HUES6 (cell line): ENCODE results near the gene NTRK2.

Experiments
- H3K27ac ChIP-seq: 2 replicates; pipeline ENCODE4 v1.7.0; 2013; ENCODE audit warnings: low read depth, mild to moderate bottlenecking, low read length, inconsistent platforms
- H3K27me3 ChIP-seq: 2 replicates; pipeline ENCODE4 v1.6.1; 2013; ENCODE audit warnings: low read length; ENCODE audit not compliant: control insufficient read depth, insufficient read depth
- H3K36me3 ChIP-seq: 2 replicates; pipeline ENCODE4 v1.6.1; 2013; ENCODE audit warnings: low read length; ENCODE audit not compliant: control insufficient read depth, insufficient read depth
- H3K4me1 ChIP-seq: 2 replicates; pipeline ENCODE4 v1.6.1; 2013; ENCODE audit warnings: low read length; ENCODE audit not compliant: control insufficient read depth, insufficient read depth
- H3K4me3 ChIP-seq: 2 replicates; pipeline ENCODE4 v1.5.1; 2013; ENCODE audit warnings: low read depth, low read length
- H3K9ac ChIP-seq: one replicate; pipeline ENCODE4 v1.6.1; 2013; ENCODE audit warnings: mild to moderate bottlenecking, low read length
- H3K9me3 ChIP-seq: 2 replicates; pipeline ENCODE4 v1.6.1; 2013; ENCODE audit warnings: low read depth, low read length; ENCODE audit not compliant: control insufficient read depth, insufficient read depth

The NTRK2 gene

DNA sequence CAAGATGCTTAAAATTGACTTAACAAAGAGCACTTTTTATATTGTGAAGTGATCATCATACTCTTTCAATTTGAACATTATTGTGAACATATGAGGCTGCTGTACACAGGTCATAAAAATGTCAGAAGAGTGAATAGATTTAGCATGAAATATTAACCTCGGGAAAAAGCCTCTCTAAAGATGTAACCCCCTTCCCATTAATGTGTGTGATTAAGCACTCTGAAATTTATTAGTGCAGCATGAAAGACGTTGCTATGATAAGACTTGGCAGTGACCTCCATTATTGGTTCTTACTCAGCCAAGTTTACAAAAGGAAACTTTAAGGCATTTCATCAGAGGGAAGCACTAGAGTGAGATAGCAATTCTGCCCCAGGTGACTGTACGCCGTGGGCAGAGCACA lies 326.5 kb downstream of the NTRK2 start:
- Histone ChIP-seq H3K4me1 (no peaks in the 10 kb centered on the region; the same call in 1 of the 2 replicates), H3K9ac (no peak overlapping the region), H3K36me3 (no peaks in the 10 kb centered on the region), H3K9me3 (peaks cover 6% of the 10 kb centered on the region), H3K27ac (no peak overlapping the region), H3K27me3 (0 out of 2 replicates have a peak, but pooled peaks cover 2% of the 10 kb centered on the region), H3K4me3 (no peak overlapping the region)

DNA sequence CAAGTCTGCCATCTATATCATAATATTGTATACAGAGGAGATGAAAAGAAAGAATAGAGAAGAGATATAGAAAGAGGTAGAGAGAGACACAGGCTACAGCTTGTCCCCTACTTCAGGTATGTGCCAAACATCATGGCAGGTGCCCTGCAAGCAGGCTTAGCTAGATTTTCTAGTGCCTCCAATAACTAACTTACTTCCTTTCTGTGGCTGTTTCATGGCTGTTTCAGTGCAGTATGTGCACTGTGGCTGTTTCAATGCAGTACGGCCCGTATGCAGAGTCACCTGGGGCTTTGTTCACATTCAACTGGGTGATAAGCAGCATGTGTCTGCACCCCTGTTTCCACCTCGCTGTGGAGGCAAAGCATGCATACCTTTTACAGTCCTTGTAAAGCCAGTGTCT lies 327.2 kb downstream of the NTRK2 start:
- H3K9ac ChIP-seq, result no peak overlapping the region
- peaks cover 10% of the 10 kb centered on the region for H3K9me3 ChIP-seq
- H3K36me3 ChIP-seq, result no peaks in the 10 kb centered on the region
- H3K4me3 ChIP-seq, result no peak overlapping the region
- H3K27me3 ChIP-seq, result 0 out of 2 replicates have a peak, but pooled peaks cover 2% of the 10 kb centered on the region
- H3K4me1 ChIP-seq, result no peaks in the 10 kb centered on the region; the same call in 1 of the 2 replicates
- no peak overlapping the region for H3K27ac ChIP-seq

DNA sequence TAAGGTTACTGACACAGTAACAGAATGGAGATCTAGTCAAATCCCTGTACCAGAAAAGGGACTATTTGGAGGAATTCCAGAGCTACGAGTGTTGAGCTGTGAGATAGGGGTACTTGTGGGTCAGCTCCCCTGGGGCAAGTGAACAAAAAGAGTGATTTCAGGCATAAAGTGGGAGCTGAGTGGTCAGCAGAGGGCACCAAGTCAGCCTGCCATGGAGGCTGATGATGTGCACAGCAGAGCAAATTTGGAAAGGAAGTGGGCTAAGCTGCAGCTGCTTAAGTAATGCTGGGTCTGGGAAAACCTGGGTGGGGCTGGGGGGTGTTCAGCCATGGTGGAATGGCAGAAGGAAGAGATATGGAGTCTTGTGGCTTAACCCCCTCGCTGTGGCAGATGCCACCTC lies 327.9 kb downstream of the NTRK2 start:
- Histone ChIP-seq H3K27ac (no peak overlapping the region), H3K4me1 (no peaks in the 10 kb centered on the region; the same call in 1 of the 2 replicates), H3K9ac (no peak overlapping the region), H3K4me3 (no peak overlapping the region), H3K27me3 (0 out of 2 replicates have a peak, but pooled peaks cover 2% of the 10 kb centered on the region), H3K9me3 (peaks cover 10% of the 10 kb centered on the region), H3K36me3 (no peaks in the 10 kb centered on the region)

DNA sequence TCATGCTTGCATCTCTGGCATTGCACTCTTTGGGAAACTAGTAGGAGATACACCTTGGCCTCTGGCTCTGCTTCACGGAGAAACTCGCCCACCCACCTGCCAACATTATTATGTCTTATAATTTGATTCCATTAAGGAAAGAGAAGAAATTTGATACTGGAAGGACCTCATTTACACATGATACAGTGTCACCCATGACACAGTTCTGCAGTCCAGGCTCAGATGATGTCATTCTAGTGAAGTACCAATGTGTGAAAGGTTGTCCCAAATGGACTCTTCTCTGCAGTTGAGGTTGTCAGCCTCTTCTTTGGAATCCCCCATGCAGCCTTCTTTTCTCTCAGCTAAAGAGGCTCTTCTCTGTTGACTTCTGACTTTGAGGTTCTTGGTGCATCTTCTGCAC lies 329.1 kb downstream of the NTRK2 start:
- Histone ChIP-seq H3K27me3 (peaks cover 2% of the 10 kb centered on the region; the same call in 1 of the 2 replicates), H3K4me1 (no peaks in the 10 kb centered on the region; the same call in 1 of the 2 replicates)

DNA sequence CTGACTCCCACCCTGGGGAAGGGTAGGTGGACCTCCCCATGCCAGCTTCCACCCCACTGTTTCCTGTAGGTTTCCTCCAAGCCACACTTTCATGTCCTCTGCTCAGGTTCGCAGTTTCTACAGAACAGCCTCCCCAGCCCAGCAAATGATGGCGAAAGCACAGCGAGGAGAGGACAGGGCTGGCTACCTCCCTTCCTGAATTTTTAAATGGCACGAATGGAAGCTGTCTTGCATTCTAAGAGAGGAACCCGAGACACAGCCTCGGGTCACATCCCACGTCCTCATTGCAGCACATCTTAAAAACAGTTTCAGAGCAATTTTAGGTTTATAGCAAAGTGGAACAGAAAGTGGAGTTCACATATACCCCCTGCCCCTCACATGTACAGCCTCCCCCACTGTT lies 330.3 kb downstream of the NTRK2 start:
- Histone ChIP-seq H3K27ac (no peak overlapping the region), H3K4me3 (no peak overlapping the region), H3K9ac (no peak overlapping the region), H3K9me3 (peaks cover 10% of the 10 kb centered on the region), H3K27me3 (peaks cover 2% of the 10 kb centered on the region; the same call in 1 of the 2 replicates), H3K36me3 (no peaks in the 10 kb centered on the region), H3K4me1 (no peaks in the 10 kb centered on the region; the same call in 1 of the 2 replicates)

More for the DNA sequence above, 329.1 kb downstream of the NTRK2 start:
- Histone ChIP-seq H3K9me3 (peaks cover 10% of the 10 kb centered on the region), H3K9ac (no peak overlapping the region), H3K27ac (no peak overlapping the region), H3K4me3 (no peak overlapping the region), H3K36me3 (no peaks in the 10 kb centered on the region)

DNA sequence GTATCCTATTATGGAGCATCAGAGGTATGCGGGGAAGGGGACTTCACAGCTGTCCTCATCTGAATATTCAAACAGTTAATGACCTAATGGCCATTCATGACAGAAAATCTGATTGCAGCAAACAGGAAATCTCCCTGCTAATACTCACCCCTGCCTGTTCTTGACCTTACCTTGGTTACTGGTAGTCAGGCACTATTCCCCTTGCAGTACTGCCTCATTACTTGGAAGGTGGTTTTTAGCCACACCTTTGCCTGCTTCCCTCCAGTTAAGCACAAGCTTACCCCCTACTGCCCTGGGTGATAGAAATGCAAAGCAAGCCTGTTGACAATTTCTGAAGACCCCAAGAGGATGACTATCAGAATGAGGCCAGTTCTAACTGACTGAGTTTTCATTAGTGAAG lies 332.4 kb downstream of the NTRK2 start:
- Histone ChIP-seq H3K27me3 (peaks cover under 1% of the 10 kb centered on the region; the same call in 1 of the 2 replicates), H3K4me1 (peaks cover 4% of the 10 kb centered on the region; the same call in 1 of the 2 replicates), H3K9ac (no peak overlapping the region), H3K36me3 (no peaks in the 10 kb centered on the region), H3K27ac (no peak overlapping the region), H3K9me3 (peaks cover 10% of the 10 kb centered on the region), H3K4me3 (no peak overlapping the region)

DNA sequence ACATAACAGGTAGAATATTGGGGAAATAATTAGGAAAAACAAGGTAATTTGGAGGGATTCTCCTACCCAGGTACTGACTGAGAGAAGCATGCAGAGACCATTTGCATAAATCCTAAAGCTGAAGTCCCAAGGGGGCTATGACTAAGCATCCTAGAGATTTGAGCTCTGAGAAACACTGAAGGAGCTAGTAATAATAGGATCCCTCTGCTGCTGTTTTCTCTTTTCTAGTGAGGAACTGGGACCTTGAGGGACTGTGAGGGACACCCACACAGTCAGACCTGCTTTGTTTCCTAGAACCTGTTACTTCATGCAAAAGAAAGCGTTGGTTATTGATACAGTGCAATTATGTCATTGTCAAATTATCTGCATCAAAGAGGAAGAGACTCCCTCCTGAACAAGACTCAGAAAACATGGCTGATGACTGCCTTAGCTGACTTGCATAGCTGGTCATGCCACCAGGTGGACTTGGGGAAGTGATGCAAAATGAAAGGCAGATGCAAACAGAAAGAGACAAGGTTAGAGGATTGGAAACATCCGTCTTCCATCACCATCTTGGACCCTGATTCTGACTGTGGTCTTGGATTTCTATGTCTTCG lies 335.4 kb downstream of the NTRK2 start:
- H3K9me3 ChIP-seq, result peaks cover 10% of the 10 kb centered on the region
- no peak overlapping the region for H3K9ac ChIP-seq
- H3K27me3 ChIP-seq, result no peaks in the 10 kb centered on the region; the same call in 1 of the 2 replicates
- peaks cover 4% of the 10 kb centered on the region; the same call in 1 of the 2 replicates for H3K4me1 ChIP-seq
- H3K27ac ChIP-seq, result no peak overlapping the region
- H3K36me3 ChIP-seq, result no peaks in the 10 kb centered on the region
- H3K4me3 ChIP-seq, result no peak overlapping the region

DNA sequence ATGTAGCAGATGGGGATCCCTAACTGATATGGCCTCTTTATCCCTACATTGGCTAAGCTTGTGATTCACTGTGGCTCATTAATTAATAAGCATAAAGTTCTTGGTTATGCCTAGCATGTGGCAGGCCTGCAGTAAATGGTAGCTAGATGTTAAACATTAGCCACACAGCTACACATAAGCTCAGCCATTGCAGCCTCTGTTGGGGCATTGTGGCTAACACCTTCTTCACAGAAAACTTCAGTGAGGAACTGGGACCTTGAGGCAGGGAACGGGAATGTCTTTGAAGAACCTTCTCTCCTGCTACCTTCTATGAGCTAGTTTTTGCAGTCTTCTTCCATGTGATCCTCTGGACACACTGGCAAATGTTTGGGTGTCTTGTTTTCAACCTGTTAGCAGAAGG lies 338.2 kb downstream of the NTRK2 start:
- Histone ChIP-seq H3K9me3 (no peaks in the 10 kb centered on the region; the same call in 1 of the 2 replicates), H3K27ac (no peak overlapping the region), H3K4me3 (no peak overlapping the region), H3K9ac (no peak overlapping the region), H3K36me3 (no peaks in the 10 kb centered on the region), H3K4me1 (peaks cover 4% of the 10 kb centered on the region; the same call in 1 of the 2 replicates), H3K27me3 (no peaks in the 10 kb centered on the region; the same call in 1 of the 2 replicates)

DNA sequence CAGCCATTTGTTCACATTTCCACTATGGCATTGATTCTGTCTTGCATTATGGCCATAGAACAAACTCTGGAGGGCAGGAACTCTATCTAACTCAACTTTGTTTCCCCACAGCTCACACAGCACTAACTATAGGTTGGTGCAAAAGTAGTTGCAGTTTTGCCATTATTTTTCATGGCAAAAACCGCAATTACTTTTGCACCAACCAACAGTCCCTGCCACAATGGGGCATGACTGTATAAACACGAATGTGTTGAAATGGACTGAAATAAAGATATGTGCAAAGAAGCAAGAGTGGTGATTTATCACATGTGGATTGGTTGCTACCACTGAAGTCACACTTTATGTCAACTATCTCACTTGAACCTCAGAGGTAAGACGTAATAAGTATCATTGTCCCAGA lies 338.7 kb downstream of the NTRK2 start:
- peaks cover 4% of the 10 kb centered on the region; the same call in 1 of the 2 replicates for H3K4me1 ChIP-seq
- H3K9ac ChIP-seq, result no peak overlapping the region
- no peak overlapping the region for H3K4me3 ChIP-seq
- H3K27me3 ChIP-seq, result no peaks in the 10 kb centered on the region
- H3K9me3 ChIP-seq, result no peaks in the 10 kb centered on the region; the same call in 1 of the 2 replicates
- H3K36me3 ChIP-seq, result no peaks in the 10 kb centered on the region
- no peak overlapping the region for H3K27ac ChIP-seq

DNA sequence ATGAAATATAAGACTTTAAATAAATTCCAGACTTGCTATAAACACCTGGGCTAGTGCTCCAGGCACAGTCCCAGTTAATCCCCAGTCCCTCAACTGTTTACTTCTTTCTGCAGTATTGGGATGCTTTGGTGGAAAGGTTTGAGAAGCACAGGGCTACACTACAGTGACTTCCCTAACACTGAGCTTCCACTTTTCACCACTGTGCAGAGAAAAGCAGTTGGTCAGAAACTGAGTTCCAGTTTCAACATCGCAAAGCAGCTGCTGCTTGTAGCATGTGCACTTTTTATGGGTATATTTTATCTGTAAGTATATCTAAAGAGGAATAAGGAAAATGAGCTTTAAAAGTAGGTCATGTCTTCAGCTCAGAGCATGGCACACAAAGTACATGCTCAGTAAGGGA lies 339.7 kb downstream of the NTRK2 start:
- H3K9ac ChIP-seq, result no peak overlapping the region
- no peaks in the 10 kb centered on the region for H3K9me3 ChIP-seq
- no peak overlapping the region for H3K4me3 ChIP-seq
- H3K4me1 ChIP-seq, result peaks cover 4% of the 10 kb centered on the region; the same call in 1 of the 2 replicates
- H3K27ac ChIP-seq, result no peak overlapping the region
- no peaks in the 10 kb centered on the region for H3K36me3 ChIP-seq
- no peaks in the 10 kb centered on the region for H3K27me3 ChIP-seq

DNA sequence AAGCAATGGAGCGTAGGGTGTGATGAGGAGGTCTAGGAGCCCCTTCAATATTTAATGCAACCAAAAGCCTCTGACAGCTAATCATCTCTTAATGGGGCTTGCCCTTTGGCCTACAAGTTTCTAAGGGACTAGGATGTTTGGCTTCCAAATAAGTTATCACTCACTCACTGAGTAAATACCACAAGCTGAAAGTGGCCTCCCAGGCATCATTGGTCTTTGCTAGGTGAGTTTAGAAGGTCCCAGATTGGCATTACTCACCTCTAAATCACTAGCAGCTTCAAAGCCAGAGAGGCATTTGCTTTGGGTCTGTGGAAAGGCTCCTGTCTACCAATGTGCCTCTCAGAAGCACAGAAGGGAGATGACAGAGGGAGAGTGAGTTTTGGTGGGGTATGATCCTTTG lies 344.2 kb downstream of the NTRK2 start:
- H3K4me3 ChIP-seq, result no peak overlapping the region
- no peak overlapping the region for H3K27ac ChIP-seq
- no peak overlapping the region for H3K9ac ChIP-seq
- H3K9me3 ChIP-seq, result no peaks in the 10 kb centered on the region
- 0 out of 2 replicates have a peak, but pooled peaks cover 5% of the 10 kb centered on the region for H3K27me3 ChIP-seq
- H3K4me1 ChIP-seq, result no peaks in the 10 kb centered on the region
- H3K36me3 ChIP-seq, result no peaks in the 10 kb centered on the region
